ENCODE results near the gene B3GNT3. TPM values are rescaled to one million over a fixed set of nuclear protein-coding genes. Genes with fewer than 3 reads are reported as not detected.

Gene B3GNT3
- total and polyA plus RNA-seq, 9 of the 15 experiments (the other 6 are each of a cell fraction or from before 2014, with no cell fraction given): 0.06 to 0.11 (median 0.07) TPM; not detected in 6

DNA sequence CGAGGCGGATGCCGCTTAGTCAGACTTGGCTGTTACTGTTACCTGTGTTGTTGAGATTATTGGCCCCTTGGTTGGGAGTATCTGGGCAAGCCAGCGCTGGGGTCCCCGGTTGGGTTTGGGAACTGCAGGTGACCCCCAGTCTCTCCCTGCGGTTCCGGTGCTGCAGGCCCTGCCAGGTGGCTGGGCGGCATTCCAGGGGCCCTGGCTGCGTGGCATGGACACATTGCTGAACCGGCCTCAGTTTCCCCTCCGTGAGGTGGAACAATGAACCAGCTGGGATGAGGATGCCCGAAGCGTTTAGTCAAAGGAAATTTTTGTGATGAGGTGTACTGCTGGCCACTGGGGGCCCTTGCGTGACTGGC, 538 bp downstream of the B3GNT3 start (continued):
- TF ChIP-seq MYC (IDR thresholded peaks at IDR 0.05; ENCODE audit: low read depth, low read length): no peak
- TF ChIP-seq MYC (CRISPR knock-in tag; IDR thresholded peaks at IDR 0.05; ENCODE audit: borderline replicate concordance, low read depth): no peak
- no peak for TF ChIP-seq RFX5 (IDR thresholded peaks at IDR 0.05; ENCODE audit: low read depth, low read length)
- TF ChIP-seq CBFA2T2 (conservative IDR thresholded peaks at IDR 0.05): no peak
- TF ChIP-seq ERF (CRISPR knock-in tag; IDR thresholded peaks at IDR 0.05): no peak
- TF ChIP-seq STAG1 (CRISPR knock-in tag; IDR thresholded peaks at IDR 0.05; ENCODE audit: borderline replicate concordance): no peak
- TF ChIP-seq, protein P1, sequence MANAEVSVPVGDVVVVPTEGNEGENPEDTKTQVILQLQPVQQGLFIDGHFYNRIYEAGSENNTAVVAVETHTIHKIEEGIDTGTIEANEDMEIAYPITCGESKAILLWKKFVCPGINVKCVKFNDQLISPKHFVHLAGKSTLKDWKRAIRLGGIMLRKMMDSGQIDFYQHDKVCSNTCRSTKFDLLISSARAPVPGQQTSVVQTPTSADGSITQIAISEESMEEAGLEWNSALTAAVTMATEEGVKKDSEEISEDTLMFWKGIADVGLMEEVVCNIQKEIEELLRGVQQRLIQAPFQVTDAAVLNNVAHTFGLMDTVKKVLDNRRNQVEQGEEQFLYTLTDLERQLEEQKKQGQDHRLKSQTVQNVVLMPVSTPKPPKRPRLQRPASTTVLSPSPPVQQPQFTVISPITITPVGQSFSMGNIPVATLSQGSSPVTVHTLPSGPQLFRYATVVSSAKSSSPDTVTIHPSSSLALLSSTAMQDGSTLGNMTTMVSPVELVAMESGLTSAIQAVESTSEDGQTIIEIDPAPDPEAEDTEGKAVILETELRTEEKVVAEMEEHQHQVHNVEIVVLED (CRISPR knock-in tag; IDR thresholded peaks at IDR 0.05): no peak

DNA sequence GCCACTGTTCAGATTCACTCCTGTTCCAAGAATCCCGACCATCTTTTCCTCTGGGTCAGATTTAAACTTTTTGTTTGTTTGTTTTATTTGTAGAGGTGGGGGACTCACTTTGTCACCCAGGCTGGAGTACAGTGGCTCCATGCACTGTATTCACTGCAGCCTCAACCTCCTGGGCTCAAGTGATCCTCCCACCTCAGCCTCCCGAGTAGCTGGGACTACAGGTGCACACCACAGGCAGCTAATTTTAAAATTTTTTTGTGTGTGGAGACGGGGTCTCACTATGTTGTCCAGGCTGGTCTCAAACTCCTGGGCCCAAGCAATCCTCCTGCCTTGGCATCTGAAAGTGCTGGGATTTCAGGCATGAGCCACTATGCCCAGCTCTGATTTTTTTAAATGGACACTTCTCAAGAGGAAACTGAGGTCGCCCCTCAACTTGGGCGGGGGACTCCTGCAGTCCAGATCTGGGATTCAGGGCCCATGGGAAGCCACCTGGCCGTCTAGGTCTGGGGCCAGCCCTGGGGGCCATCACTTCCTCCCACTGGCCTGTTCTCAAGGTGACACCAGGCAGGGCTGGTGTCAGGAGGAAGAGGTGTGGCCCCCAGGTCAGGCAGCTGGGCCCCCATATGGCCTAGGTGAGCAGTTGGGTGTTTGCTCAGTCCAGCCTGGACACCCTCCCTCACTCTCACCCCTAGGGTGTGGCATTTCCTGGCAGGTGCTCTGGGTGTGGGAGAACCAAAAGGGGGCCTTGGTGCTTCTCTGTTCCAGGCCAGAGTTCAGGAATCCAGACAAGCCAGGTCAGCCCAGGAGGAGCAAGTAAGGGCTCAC, 1.3 kb downstream of the B3GNT3 start:
- Histone ChIP-seq H3K36me3 (ENCODE audit: control insufficient read depth, insufficient read depth, low read length) (no peaks in the 10 kb centered on the region), H3K9me3 (replicated peaks; ENCODE audit: control insufficient read depth, insufficient read depth, low read depth, low read length) (no peaks in the 10 kb centered on the region), H3K27ac (ENCODE audit: extremely low read depth, low read depth, low read length) (no peak overlapping the region), H3K4me3 (no peak overlapping the region), H3K9me1 (ENCODE audit: control insufficient read depth, insufficient read depth, low read length) (no peaks in the 10 kb centered on the region), H3K9ac (ENCODE audit: insufficient read depth in 1 of 2, low read depth in 2 of 2, low read length in 2 of 2) (peak overlapping the region in 1 of 2 experiments; percentile 71; a peak in 1 of 4 replicates), H3K4me2 (ENCODE audit: insufficient read depth, low read length) (no peak overlapping the region), H3K79me2 (ENCODE audit: control insufficient read depth, insufficient read depth, low read length) (no peaks in the 10 kb centered on the region), H3K27me3 (ENCODE audit: control insufficient read depth in 2 of 2, insufficient read depth in 2 of 2, low read length in 2 of 2) (peaks cover 4 to 24% of the 10 kb centered on the region in 2 experiments; a peak in 3 of 5 replicates), H3K4me1 (replicated peaks in 1 of 2; ENCODE audit: control insufficient read depth in 2 of 2, insufficient read depth in 2 of 2, low read length in 2 of 2) (peaks cover 15 to 26% of the 10 kb centered on the region in 2 experiments; a peak in 4 of 5 replicates), H4K20me1 (replicated peaks; ENCODE audit: control insufficient read depth, insufficient read depth, low read length) (no peaks in the 10 kb centered on the region), H2AFZ (ENCODE audit: low read depth, low read length) (no peak overlapping the region)
- BruUV-seq (replicated peaks): no TSS peak
- ATAC-seq (no peak), DNase-seq (ENCODE audit: extremely low read depth in 1 of 4, low spot score in 3 of 4) (no peak), FAIRE-seq (no peak)
- 12% methylated on average over 6 of the region's 6 CpGs for WGBS (ENCODE audit: insufficient coverage, low coverage, missing lambda C conversion rate)
- ChIA-PET POLR2A (interaction anchor here (0.5 to 1.1 kb wide), 2 partner anchors 18 to 90 kb away, joined by 3 read pairs; no protein-coding TSS in a partner anchor), CTCF (ENCODE audit: low intra/inter-chr PET ratio) (no interaction called here)
- TF ChIP-seq, protein P2, sequence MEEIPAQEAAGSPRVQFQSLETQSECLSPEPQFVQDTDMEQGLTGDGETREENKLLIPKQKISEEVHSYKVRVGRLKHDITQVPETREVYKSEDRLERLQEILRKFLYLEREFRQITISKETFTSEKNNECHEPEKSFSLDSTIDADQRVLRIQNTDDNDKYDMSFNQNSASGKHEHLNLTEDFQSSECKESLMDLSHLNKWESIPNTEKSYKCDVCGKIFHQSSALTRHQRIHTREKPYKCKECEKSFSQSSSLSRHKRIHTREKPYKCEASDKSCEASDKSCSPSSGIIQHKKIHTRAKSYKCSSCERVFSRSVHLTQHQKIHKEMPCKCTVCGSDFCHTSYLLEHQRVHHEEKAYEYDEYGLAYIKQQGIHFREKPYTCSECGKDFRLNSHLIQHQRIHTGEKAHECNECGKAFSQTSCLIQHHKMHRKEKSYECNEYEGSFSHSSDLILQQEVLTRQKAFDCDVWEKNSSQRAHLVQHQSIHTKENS (CRISPR knock-in tag; IDR thresholded peaks at IDR 0.05): no peak
- TF ChIP-seq, protein P3, sequence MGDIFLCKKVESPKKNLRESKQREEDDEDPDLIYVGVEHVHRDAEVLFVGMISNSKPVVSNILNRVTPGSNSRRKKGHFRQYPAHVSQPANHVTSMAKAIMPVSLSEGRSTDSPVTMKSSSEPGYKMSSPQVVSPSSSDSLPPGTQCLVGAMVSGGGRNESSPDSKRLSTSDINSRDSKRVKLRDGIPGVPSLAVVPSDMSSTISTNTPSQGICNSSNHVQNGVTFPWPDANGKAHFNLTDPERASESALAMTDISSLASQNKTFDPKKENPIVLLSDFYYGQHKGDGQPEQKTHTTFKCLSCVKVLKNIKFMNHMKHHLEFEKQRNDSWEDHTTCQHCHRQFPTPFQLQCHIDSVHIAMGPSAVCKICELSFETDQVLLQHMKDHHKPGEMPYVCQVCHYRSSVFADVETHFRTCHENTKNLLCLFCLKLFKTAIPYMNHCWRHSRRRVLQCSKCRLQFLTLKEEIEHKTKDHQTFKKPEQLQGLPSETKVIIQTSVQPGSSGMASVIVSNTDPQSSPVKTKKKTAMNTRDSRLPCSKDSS (IDR thresholded peaks at IDR 0.05; ENCODE audit: low read depth, partially characterized antibody): no peak
- TF ChIP-seq ZNF121 (CRISPR knock-in tag; conservative IDR thresholded peaks at IDR 0.05): peak; percentile 59; the same call in 1 of the 2 replicates
- in situ Hi-C loops (cut with MboI) (no loop called here), intact Hi-C loops (cut with micrococcal nuclease) (no loop called here)

Measured in K562 (cell line).